H9 (cell line): ENCODE data around the gene PDIA6. TPM values are rescaled to one million over a fixed set of nuclear protein-coding genes. Genes with fewer than 3 reads are reported as not detected.
A peak's percentile ranks its signal among the peaks of the same experiment; 100 is the strongest.

Source experiments
- DNase-seq: peaks from one replicate; pipeline ENCODE4 v3.0.0-alpha.2; 2017
- H2AFZ ChIP-seq: one replicate; pipeline ENCODE4 v1.6.1; 2013; ENCODE audit warnings: mild to moderate bottlenecking, low read length, control low read depth, moderate library complexity
- H2AK5ac ChIP-seq: 2 replicates; pipeline ENCODE4 v1.6.1; 2013; ENCODE audit warnings: low read length, control low read depth, mixed read lengths; ENCODE audit not compliant: insufficient read length
- H2BK120ac ChIP-seq: one replicate; pipeline ENCODE4 v1.6.1; 2013; ENCODE audit warnings: low read depth, mild to moderate bottlenecking, low read length, control low read depth, inconsistent platforms; ENCODE audit not compliant: poor library complexity, severe bottlenecking
- H2BK12ac ChIP-seq: 2 replicates; pipeline ENCODE4 v1.6.1; 2013; ENCODE audit warnings: low read length, control low read depth, mixed read lengths, low read depth; ENCODE audit not compliant: insufficient read length
- H2BK15ac ChIP-seq: 2 replicates; pipeline ENCODE4 v1.6.1; 2013; ENCODE audit warnings: low read depth, low read length, control low read depth
- H2BK20ac ChIP-seq: one replicate; pipeline ENCODE4 v1.6.1; 2013; ENCODE audit warnings: low read depth, mild to moderate bottlenecking, low read length, control low read depth, inconsistent platforms; ENCODE audit not compliant: poor library complexity, severe bottlenecking
- H2BK5ac ChIP-seq: 2 replicates; pipeline ENCODE4 v1.6.1; 2013; ENCODE audit warnings: low read length, control low read depth, mixed read lengths; ENCODE audit not compliant: insufficient read length
- H3K14ac ChIP-seq: 2 replicates; pipeline ENCODE4 v1.6.1; 2013; ENCODE audit warnings: low read length, control low read depth; ENCODE audit not compliant: insufficient read depth
- H3K18ac ChIP-seq: 2 replicates; pipeline ENCODE4 v1.6.1; 2013; ENCODE audit warnings: low read depth, mild to moderate bottlenecking, mixed read lengths, low read length, control low read depth; ENCODE audit not compliant: insufficient read length
- H3K23ac ChIP-seq: 2 replicates; pipeline ENCODE4 v1.6.1; 2013; ENCODE audit warnings: low read length, control low read depth, mixed read lengths, low read depth; ENCODE audit not compliant: insufficient read length
- H3K23me2 ChIP-seq: 2 replicates; pipeline ENCODE4 v1.6.1; 2013; ENCODE audit warnings: low read depth, mild to moderate bottlenecking, mixed read lengths, low read length, control low read depth; ENCODE audit not compliant: insufficient read length, poor library complexity, severe bottlenecking
- H3K27ac ChIP-seq: 2 replicates; pipeline ENCODE4 v1.5.1; 2013; ENCODE audit warnings: low read length, control low read depth, mixed read lengths, low read depth; ENCODE audit not compliant: insufficient read length
- H3K27me3 ChIP-seq: 2 replicates; pipeline ENCODE4 v1.6.1; 2013; ENCODE audit warnings: low read length, control low read depth, inconsistent platforms; ENCODE audit not compliant: insufficient read depth
- H3K4ac ChIP-seq: 2 replicates; pipeline ENCODE4 v1.6.1; 2013; ENCODE audit warnings: low read depth, mild to moderate bottlenecking, control low read depth, inconsistent platforms, low read length, moderate library complexity
- H3K4me1 ChIP-seq: 2 replicates; pipeline ENCODE4 v1.6.1; 2013; ENCODE audit warnings: low read length, control low read depth, inconsistent platforms; ENCODE audit not compliant: insufficient read depth
- H3K4me2 ChIP-seq: 2 replicates; pipeline ENCODE4 v1.6.1; 2013; ENCODE audit warnings: low read length, control low read depth, mixed read lengths; ENCODE audit not compliant: insufficient read length, insufficient read depth
- H3K56ac ChIP-seq: 2 replicates; pipeline ENCODE4 v1.6.1; 2013; ENCODE audit warnings: low read depth, mild to moderate bottlenecking, mixed read lengths, low read length, control low read depth; ENCODE audit not compliant: insufficient read length
- H3K79me1 ChIP-seq: 2 replicates; pipeline ENCODE4 v1.6.1; 2013; ENCODE audit warnings: low read depth, mild to moderate bottlenecking, moderate library complexity, low read length, control low read depth, inconsistent platforms; ENCODE audit not compliant: insufficient read depth, poor library complexity, severe bottlenecking
- H3K79me2 ChIP-seq: 2 replicates; pipeline ENCODE4 v1.6.1; 2013; ENCODE audit warnings: low read length, control low read depth, inconsistent platforms; ENCODE audit not compliant: insufficient read depth
- H3K9ac ChIP-seq: 2 replicates; pipeline ENCODE4 v1.6.1; 2013; ENCODE audit warnings: low read length, control low read depth, mixed read lengths; ENCODE audit not compliant: insufficient read length; ENCODE audit errors: extremely low read depth
- H3K9me3 ChIP-seq: one replicate; pipeline ENCODE4 v1.6.1; 2013; ENCODE audit warnings: low read depth, low read length, inconsistent platforms; ENCODE audit not compliant: control insufficient read depth
- H3T11ph ChIP-seq: one replicate; pipeline ENCODE4 v1.6.1; 2013; ENCODE audit warnings: mild to moderate bottlenecking, low read length, control low read depth, inconsistent platforms
- H4K20me1 ChIP-seq: one replicate; pipeline ENCODE4 v1.6.1; 2013; ENCODE audit not compliant: control insufficient read depth, insufficient read length, insufficient read depth
- H4K5ac ChIP-seq: 2 replicates; pipeline ENCODE4 v1.6.1; 2013; ENCODE audit warnings: low read depth, mild to moderate bottlenecking, mixed read lengths, low read length, control low read depth; ENCODE audit not compliant: insufficient read length
- H4K8ac ChIP-seq: replicated peaks from 2 replicates; pipeline ENCODE4 v1.6.1; 2013; ENCODE audit warnings: low read length, control low read depth, mixed read lengths, low read depth; ENCODE audit not compliant: insufficient read length
- H4K91ac ChIP-seq: 2 replicates; pipeline ENCODE4 v1.6.1; 2013; ENCODE audit warnings: low read depth, mild to moderate bottlenecking, moderate library complexity, mixed read lengths, low read length, control low read depth; ENCODE audit not compliant: insufficient read length
- H3K27ac Mint-ChIP-seq, 3 experiments: 2 replicates in 2 of 3; 3 replicates in 1 of 3; pipeline ENCODE4 v1.8.0; 2020 to 2021; ENCODE audit warnings: mixed read lengths in 3 of 3, mild to moderate bottlenecking in 1 of 3, moderate library complexity in 1 of 3
- H3K27me3 Mint-ChIP-seq: 2 replicates; pipeline ENCODE4 v1.8.0; 2021; ENCODE audit warnings: low read depth, mild to moderate bottlenecking, moderate library complexity, mixed read lengths
- H3K36me3 Mint-ChIP-seq, 3 experiments: 2 replicates in 2 of 3; 3 replicates in 1 of 3; pipeline ENCODE4 v1.8.0; 2020 to 2021; ENCODE audit warnings: low read depth in 3 of 3, mixed read lengths in 3 of 3; ENCODE audit not compliant: insufficient read depth in 1 of 3
- H3K4me1 Mint-ChIP-seq, 2 experiments: 2 replicates each; pipeline ENCODE4 v1.8.0; 2020; ENCODE audit warnings: mixed read lengths in 2 of 2
- H3K4me3 Mint-ChIP-seq, 2 experiments: 2 replicates in 1 of 2; 3 replicates in 1 of 2; pipeline ENCODE4 v1.8.0; 2020 to 2021; ENCODE audit warnings: mild to moderate bottlenecking in 2 of 2, mixed read lengths in 2 of 2, moderate library complexity in 1 of 2
- H3K9me3 Mint-ChIP-seq, 2 experiments: 2 replicates in 1 of 2; 3 replicates in 1 of 2; pipeline ENCODE4 v1.8.0; 2020; ENCODE audit warnings: mild to moderate bottlenecking in 2 of 2, mixed read lengths in 2 of 2, moderate library complexity in 1 of 2
- WGBS: extraction: QIAGEN DNeasy Blood & Tissue Kit; methylation state at CpG from one replicate; pipeline ENCODE4 v1.1.7; 2013; ENCODE audit warnings: missing lambda C conversion rate, low lambda C conversion rate, mixed read lengths; ENCODE audit not compliant: insufficient read length; ENCODE audit errors: extremely low coverage; 5-methylcytosine and 5-hydroxymethylcytosine counted together
- total RNA-seq: library from RNA; stranded (reverse); gene quantifications from 2 replicates; pipeline ENCODE4 v1.2.1, GENCODE V29; 2021
- TF ChIP-seq, protein P1 (sequence below): fragments of 200-600 bp; sonication (generic); conservative IDR thresholded peaks from 3 replicates; pipeline ENCODE4 v1.8.0; 2021; ENCODE audit warnings: antibody characterized with exemption, mild to moderate bottlenecking

The PDIA6 gene
- total RNA-seq, 1 experiment from 2014 or later = 301 TPM

DNA sequence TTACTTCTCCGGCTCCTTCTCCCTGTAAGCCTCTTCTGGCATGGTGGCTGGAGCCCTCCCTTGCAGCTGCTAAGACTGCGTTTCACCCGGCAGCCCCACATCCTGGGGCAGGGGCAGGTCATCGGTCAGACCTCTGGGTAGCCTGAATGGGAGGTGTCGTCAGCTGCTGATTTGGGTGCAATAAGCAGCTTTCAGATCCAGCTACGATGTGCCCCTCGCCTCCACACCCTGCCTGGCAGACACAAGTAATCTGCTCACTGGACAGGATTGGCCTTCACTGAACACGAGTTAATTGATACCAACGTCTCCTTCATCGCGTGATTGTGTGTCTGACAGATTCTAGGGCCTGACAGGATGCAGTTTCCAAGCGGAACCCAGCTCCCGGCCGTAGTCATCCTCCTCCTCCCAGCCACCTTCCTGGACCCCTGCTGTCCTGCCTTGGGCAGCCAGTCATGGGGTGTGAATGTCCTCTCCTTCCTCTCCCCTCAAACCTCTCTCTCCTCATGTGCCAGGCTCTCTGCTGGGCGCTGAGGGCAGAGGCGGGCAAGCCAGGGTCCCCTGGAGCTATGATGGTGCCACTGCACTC lies 18.9 kb upstream of the PDIA6 start:
- peak; percentile 42 for DNase-seq
- no peak overlapping the region for H4K91ac ChIP-seq
- H3K9ac ChIP-seq = no peak overlapping the region
- no peak overlapping the region for H3K4ac ChIP-seq
- no peaks in the 10 kb centered on the region for H3K9me3 Mint-ChIP-seq
- H3K36me3 Mint-ChIP-seq = no peaks in the 10 kb centered on the region
- no peak overlapping the region for H2BK120ac ChIP-seq
- H3K27me3 Mint-ChIP-seq = peaks cover 41% of the 10 kb centered on the region
- no peak overlapping the region for H2AFZ ChIP-seq
- H2BK12ac ChIP-seq = no peak overlapping the region
- no peak overlapping the region for H3K23ac ChIP-seq
- peak overlapping the region in 1 of 3 experiments; percentile 88; a peak in 2 of 7 replicates for H3K27ac Mint-ChIP-seq
- no peak overlapping the region for H4K5ac ChIP-seq
- H3K4me1 ChIP-seq = no peaks in the 10 kb centered on the region; the same call in 1 of the 2 replicates
- H3K79me1 ChIP-seq = no peaks in the 10 kb centered on the region
- WGBS = no CpG with 5 or more reads among the region's 16 CpGs
- no peak overlapping the region for H4K8ac ChIP-seq
- H3K56ac ChIP-seq = no peak overlapping the region
- no peaks in the 10 kb centered on the region for H3K23me2 ChIP-seq
- no peak overlapping the region for H2BK5ac ChIP-seq
- H4K20me1 ChIP-seq = no peaks in the 10 kb centered on the region
- TF ChIP-seq, protein P1, sequence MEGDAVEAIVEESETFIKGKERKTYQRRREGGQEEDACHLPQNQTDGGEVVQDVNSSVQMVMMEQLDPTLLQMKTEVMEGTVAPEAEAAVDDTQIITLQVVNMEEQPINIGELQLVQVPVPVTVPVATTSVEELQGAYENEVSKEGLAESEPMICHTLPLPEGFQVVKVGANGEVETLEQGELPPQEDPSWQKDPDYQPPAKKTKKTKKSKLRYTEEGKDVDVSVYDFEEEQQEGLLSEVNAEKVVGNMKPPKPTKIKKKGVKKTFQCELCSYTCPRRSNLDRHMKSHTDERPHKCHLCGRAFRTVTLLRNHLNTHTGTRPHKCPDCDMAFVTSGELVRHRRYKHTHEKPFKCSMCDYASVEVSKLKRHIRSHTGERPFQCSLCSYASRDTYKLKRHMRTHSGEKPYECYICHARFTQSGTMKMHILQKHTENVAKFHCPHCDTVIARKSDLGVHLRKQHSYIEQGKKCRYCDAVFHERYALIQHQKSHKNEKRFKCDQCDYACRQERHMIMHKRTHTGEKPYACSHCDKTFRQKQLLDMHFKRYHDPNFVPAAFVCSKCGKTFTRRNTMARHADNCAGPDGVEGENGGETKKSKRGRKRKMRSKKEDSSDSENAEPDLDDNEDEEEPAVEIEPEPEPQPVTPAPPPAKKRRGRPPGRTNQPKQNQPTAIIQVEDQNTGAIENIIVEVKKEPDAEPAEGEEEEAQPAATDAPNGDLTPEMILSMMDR = no peak
- no peak overlapping the region for H3K4me3 Mint-ChIP-seq
- no peak overlapping the region for H3K14ac ChIP-seq
- no peaks in the 10 kb centered on the region for H3K27me3 ChIP-seq
- no peak overlapping the region for H2BK20ac ChIP-seq
- no peaks in the 10 kb centered on the region for H3K9me3 ChIP-seq
- no peak overlapping the region for H3K4me2 ChIP-seq
- H2AK5ac ChIP-seq = no peak overlapping the region
- H2BK15ac ChIP-seq = no peak overlapping the region
- H3K79me2 ChIP-seq = no peaks in the 10 kb centered on the region
- no peak overlapping the region for H3T11ph ChIP-seq
- H3K27ac ChIP-seq = no peak overlapping the region
- H3K18ac ChIP-seq = no peak overlapping the region
- H3K4me1 Mint-ChIP-seq = peaks cover 14% of the 10 kb centered on the region in 2 experiments
